Measurements from ENCODE around the gene DRD4. TPM values are rescaled to one million over a fixed set of nuclear protein-coding genes. Genes with fewer than 3 reads are reported as not detected.

The DRD4 gene
- total and polyA plus RNA-seq, 2 of the 13 experiments (the other 11 are each of a cell fraction or from before 2014, with no cell fraction given) = 0.09 to 0.13 TPM

GRCh38 chr11:614623-615503 lies 22.2 kb upstream of the DRD4 start:
- WGBS (ENCODE audit: low lambda C conversion rate) = 97% methylated on average over 25 of the region's 68 CpGs
- intact Hi-C loops (cut with micrococcal nuclease; ENCODE audit: unreplicated experiment) (loop anchor here (10.0 kb wide), 1 partner anchor 60 kb away; no protein-coding TSS in a partner anchor), in situ Hi-C loops (cut with HindIII; ENCODE audit: extremely low pct_ligation_motif_present, low pct_unique_long_range_greater_than_20kb) (no loop called here)
- Histone ChIP-seq H3K36me3 (replicated peaks in 1 of 2; ENCODE audit: control insufficient read depth in 1 of 2, insufficient read depth in 2 of 2, low read length in 2 of 2) (peaks cover 28 to 50% of the 10 kb centered on the region in 2 experiments; a peak in 4 of 5 replicates), H3K79me2 (ENCODE audit: insufficient read depth, low read length) (no peaks in the 10 kb centered on the region), H3K4me3 (replicated peaks in 1 of 3; ENCODE audit: insufficient read depth in 1 of 3, low read depth in 2 of 3, low read length in 3 of 3) (no peak overlapping the region), H3K4me2 (ENCODE audit: low read depth, low read length) (no peak overlapping the region), H3K4me1 (ENCODE audit: insufficient read depth, low read length) (no peaks in the 10 kb centered on the region), H4K20me1 (ENCODE audit: insufficient read depth, low read length) (peaks cover 3% of the 10 kb centered on the region; the same call in 1 of the 2 replicates), H3K9ac (ENCODE audit: insufficient read depth, low read depth, low read length) (no peak overlapping the region), H3K27ac (ENCODE audit: extremely low read length, insufficient read depth, low read length) (no peak overlapping the region), H3K27me3 (ENCODE audit: control insufficient read depth in 1 of 2, insufficient read depth in 2 of 2, low read length in 2 of 2) (no peaks in the 10 kb centered on the region), H3K9me3 (ENCODE audit: low read length) (no peaks in the 10 kb centered on the region), H2AFZ (ENCODE audit: low read length) (no peak overlapping the region)
- 0 out of 2 replicates have a peak, but pooled peaks have one; percentile 37 for TF ChIP-seq PAF1 (CRISPR knock-in tag; IDR thresholded peaks at IDR 0.05)
- TF ChIP-seq NR0B2 (CRISPR knock-in tag; IDR thresholded peaks at IDR 0.05) = no peak
- TF ChIP-seq RBM22 (optimal IDR thresholded peaks at IDR 0.05; ENCODE audit: low read length) = peak; percentile 19
- no peak for TF ChIP-seq RCOR2 (CRISPR knock-in tag; IDR thresholded peaks at IDR 0.05)
- TF ChIP-seq IRF1 (CRISPR knock-in tag; IDR thresholded peaks at IDR 0.05; ENCODE audit: low read depth) = no peak
- TF ChIP-seq ZNF256 (CRISPR knock-in tag; conservative IDR thresholded peaks at IDR 0.05) = no peak
- no peak for TF ChIP-seq CREBL2 (CRISPR knock-in tag; IDR thresholded peaks at IDR 0.05; ENCODE audit: borderline replicate concordance)
- TF ChIP-seq AGO2 (optimal IDR thresholded peaks at IDR 0.05; ENCODE audit: low read depth, low read length) = peak; percentile 82
- no peak for TF ChIP-seq ZBTB2 (CRISPR knock-in tag; IDR thresholded peaks at IDR 0.05; ENCODE audit: low read depth)
- no peak for TF ChIP-seq PAX8 (CRISPR knock-in tag; IDR thresholded peaks at IDR 0.05; ENCODE audit: borderline replicate concordance)
- TF ChIP-seq POLR2G (IDR thresholded peaks at IDR 0.05; ENCODE audit: low read depth, low read length) = 0 out of 2 replicates have a peak, but pooled peaks have one; percentile 32
- TF ChIP-seq ZFP91 (CRISPR knock-in tag; IDR thresholded peaks at IDR 0.05; ENCODE audit: borderline replicate concordance) = peak; percentile 29; the same call in 1 of the 2 replicates
- no TSS peak for BruUV-seq (replicated peaks)
- CTCF ChIA-PET (ENCODE audit: low intra/inter-chr PET ratio, low total read pairs) = no interaction called here
- POLR2A ChIA-PET = no interaction called here
- ATAC-seq (no peak), FAIRE-seq (no peak), DNase-seq (ENCODE audit: low spot score) (no peak)

Measured in HepG2 (cell line).